ENCODE measurements around the gene MED16. TPM values are rescaled to one million over a fixed set of nuclear protein-coding genes. Genes with fewer than 3 reads are reported as not detected.
"Not testable (repeated sequence)": the region's sequence is repeated elsewhere in the genome, so short reads cannot be mapped to it uniquely, and the experiment has no call there.

The MED16 gene
- total and polyA plus RNA-seq, 4 donors = 20.3 to 66.1 (median 38.5) TPM

GRCh38 chr19:858868-859843 is 33.8 kb downstream of the MED16 start, which contains the start of gene CFD:
Gene CFD (plus strand): TSS chr19:859664. CDS start chr19:859690, 26 bp downstream.
- DNase-seq (ENCODE audit: low read depth in 4 of 6, low spot score in 6 of 6) = no peak
- H3K4me1 ChIP-seq (ENCODE audit: control insufficient read depth, insufficient read depth, low read length) = peaks cover 10% of the 10 kb centered on the region
- H3K27ac ChIP-seq (ENCODE audit: low read depth, low read length) = no peak within 1 kb of the TSS
- H3K27me3 ChIP-seq (ENCODE audit: control insufficient read depth, insufficient read depth, low read length) = peaks cover 40% of the 10 kb centered on the region
- H3K4me3 ChIP-seq (ENCODE audit: low read depth, low read length) = no peak within 1 kb of the TSS
- peaks cover 3% of the 10 kb centered on the region for H3K36me3 ChIP-seq (ENCODE audit: control insufficient read depth, insufficient read depth, low read length)
- 46% methylated on average over 17 of the region's 24 CpGs for WGBS (ENCODE audit: insufficient coverage)
- H3K9me3 ChIP-seq (ENCODE audit: control insufficient read depth, insufficient read depth, low read length) = no peaks in the 10 kb centered on the region

DNA sequence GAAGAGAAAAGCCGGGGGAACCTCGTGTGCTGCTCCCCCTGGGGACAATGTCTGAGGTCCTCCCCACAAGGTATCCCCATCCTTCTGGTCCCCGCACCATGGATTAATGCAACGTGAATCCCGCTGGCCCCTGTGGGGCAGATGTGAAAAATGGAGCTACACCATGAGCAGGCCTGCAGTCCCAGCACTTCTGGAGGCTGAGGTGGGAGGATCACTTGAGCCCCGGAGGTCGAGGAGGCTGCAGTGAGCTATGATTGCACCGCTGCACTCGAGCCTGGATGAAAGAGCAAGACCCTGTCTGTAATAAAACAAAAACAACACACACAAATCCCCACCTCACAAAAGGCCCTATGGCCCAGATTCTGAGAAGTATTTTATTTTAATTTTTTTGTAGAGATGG is 34.7 kb downstream of the MED16 start:
- H3K27ac ChIP-seq (ENCODE audit: low read depth, low read length) = no peak overlapping the region
- no peak overlapping the region for H3K4me3 ChIP-seq (ENCODE audit: low read depth, low read length)
- no peak for DNase-seq (ENCODE audit: low read depth in 4 of 6, low spot score in 6 of 6)
- WGBS (ENCODE audit: insufficient coverage) = 49% methylated on average over 2 of the region's 9 CpGs
- no peaks in the 10 kb centered on the region for H3K36me3 ChIP-seq (ENCODE audit: control insufficient read depth, insufficient read depth, low read length)
- peaks cover 38% of the 10 kb centered on the region for H3K27me3 ChIP-seq (ENCODE audit: control insufficient read depth, insufficient read depth, low read length)
- peaks cover 10% of the 10 kb centered on the region for H3K4me1 ChIP-seq (ENCODE audit: control insufficient read depth, insufficient read depth, low read length)
- H3K9me3 ChIP-seq (ENCODE audit: control insufficient read depth, insufficient read depth, low read length) = no peaks in the 10 kb centered on the region

DNA sequence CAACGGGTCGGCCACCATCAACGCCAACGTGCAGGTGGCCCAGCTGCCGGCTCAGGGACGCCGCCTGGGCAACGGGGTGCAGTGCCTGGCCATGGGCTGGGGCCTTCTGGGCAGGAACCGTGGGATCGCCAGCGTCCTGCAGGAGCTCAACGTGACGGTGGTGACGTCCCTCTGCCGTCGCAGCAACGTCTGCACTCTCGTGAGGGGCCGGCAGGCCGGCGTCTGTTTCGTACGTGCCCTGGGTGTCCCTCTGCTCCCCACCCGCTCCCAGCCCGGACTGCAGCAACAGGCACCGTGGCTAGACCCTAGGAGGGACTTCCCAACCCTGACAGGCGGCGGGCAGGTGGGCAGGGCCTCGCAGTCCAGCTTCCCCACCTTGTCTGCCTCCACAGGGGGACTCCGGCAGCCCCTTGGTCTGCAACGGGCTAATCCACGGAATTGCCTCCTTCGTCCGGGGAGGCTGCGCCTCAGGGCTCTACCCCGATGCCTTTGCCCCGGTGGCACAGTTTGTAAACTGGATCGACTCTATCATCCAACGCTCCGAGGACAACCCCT is 37.3 kb downstream of the MED16 start:
- Histone ChIP-seq H3K36me3 (ENCODE audit: control insufficient read depth, insufficient read depth, low read length) (no peaks in the 10 kb centered on the region), H3K4me1 (ENCODE audit: control insufficient read depth, insufficient read depth, low read length) (peaks cover 6% of the 10 kb centered on the region), H3K27ac (ENCODE audit: low read depth, low read length) (no peak overlapping the region), H3K4me3 (ENCODE audit: low read depth, low read length) (no peak overlapping the region), H3K9me3 (ENCODE audit: control insufficient read depth, insufficient read depth, low read length) (no peaks in the 10 kb centered on the region), H3K27me3 (ENCODE audit: control insufficient read depth, insufficient read depth, low read length) (peaks cover 33% of the 10 kb centered on the region)
- DNase-seq (ENCODE audit: low read depth in 4 of 6, low spot score in 6 of 6) = no peak
- 73% methylated on average over 40 of the region's 40 CpGs for WGBS (ENCODE audit: insufficient coverage)

DNA sequence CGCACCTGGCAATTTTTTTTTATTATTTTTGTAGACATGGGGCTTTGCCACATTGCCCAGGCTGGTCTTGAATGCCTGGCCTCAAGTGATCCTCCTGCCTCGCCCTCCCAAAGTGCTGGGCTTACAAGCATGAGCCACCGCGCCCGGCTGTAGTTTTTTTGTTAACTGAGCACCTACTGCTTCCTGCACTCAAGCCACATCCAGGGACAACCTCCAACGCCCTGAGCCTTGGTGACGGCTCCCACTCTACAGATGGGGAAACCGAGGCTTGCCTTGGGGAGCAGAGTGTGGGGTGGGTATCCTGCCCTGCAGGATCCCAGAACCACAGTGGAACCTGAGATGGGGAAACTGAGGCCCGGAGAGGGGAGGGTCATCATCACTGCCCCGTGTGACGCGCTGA is 37.8 kb downstream of the MED16 start:
- 87% methylated on average over 9 of the region's 12 CpGs for WGBS (ENCODE audit: insufficient coverage)
- H3K9me3 ChIP-seq (ENCODE audit: control insufficient read depth, insufficient read depth, low read length) = no peaks in the 10 kb centered on the region
- H3K4me3 ChIP-seq (ENCODE audit: low read depth, low read length) = no peak overlapping the region
- no peak overlapping the region for H3K27ac ChIP-seq (ENCODE audit: low read depth, low read length)
- DNase-seq (ENCODE audit: low read depth in 4 of 6, low spot score in 6 of 6) = no peak
- peaks cover 30% of the 10 kb centered on the region for H3K27me3 ChIP-seq (ENCODE audit: control insufficient read depth, insufficient read depth, low read length)
- peaks cover 10% of the 10 kb centered on the region for H3K4me1 ChIP-seq (ENCODE audit: control insufficient read depth, insufficient read depth, low read length)
- no peaks in the 10 kb centered on the region for H3K36me3 ChIP-seq (ENCODE audit: control insufficient read depth, insufficient read depth, low read length)

GRCh38 chr19:854549-854948 is 38.4 kb downstream of the MED16 start:
- no peak overlapping the region for H3K4me3 ChIP-seq (ENCODE audit: low read depth, low read length)
- H3K27ac ChIP-seq (ENCODE audit: low read depth, low read length) = no peak overlapping the region
- peaks cover 24% of the 10 kb centered on the region for H3K27me3 ChIP-seq (ENCODE audit: control insufficient read depth, insufficient read depth, low read length)
- WGBS (ENCODE audit: insufficient coverage) = 100% methylated on average over 3 of the region's 6 CpGs
- no peaks in the 10 kb centered on the region for H3K9me3 ChIP-seq (ENCODE audit: control insufficient read depth, insufficient read depth, low read length)
- no peaks in the 10 kb centered on the region for H3K36me3 ChIP-seq (ENCODE audit: control insufficient read depth, insufficient read depth, low read length)
- DNase-seq (ENCODE audit: low read depth in 4 of 6, low spot score in 6 of 6) = no peak
- H3K4me1 ChIP-seq (ENCODE audit: control insufficient read depth, insufficient read depth, low read length) = peaks cover 10% of the 10 kb centered on the region

- not testable (repeated sequence) for H3K36me3 ChIP-seq (ENCODE audit: control insufficient read depth, insufficient read depth, low read length); H3K4me1 ChIP-seq (ENCODE audit: control insufficient read depth, insufficient read depth, low read length); H3K27ac ChIP-seq (ENCODE audit: low read depth, low read length); H3K4me3 ChIP-seq (ENCODE audit: low read depth, low read length); DNase-seq (ENCODE audit: low read depth in 4 of 6, low spot score in 6 of 6); H3K9me3 ChIP-seq (ENCODE audit: control insufficient read depth, insufficient read depth, low read length)
- H3K27me3 ChIP-seq (ENCODE audit: control insufficient read depth, insufficient read depth, low read length) = peaks cover 15% of the 10 kb centered on the region
- WGBS (ENCODE audit: insufficient coverage) = 100% methylated on average over 1 of the region's 17 CpGs
These were observed 39.3 kb downstream of the MED16 start for GRCh38 chr19:853614-854220.

DNA sequence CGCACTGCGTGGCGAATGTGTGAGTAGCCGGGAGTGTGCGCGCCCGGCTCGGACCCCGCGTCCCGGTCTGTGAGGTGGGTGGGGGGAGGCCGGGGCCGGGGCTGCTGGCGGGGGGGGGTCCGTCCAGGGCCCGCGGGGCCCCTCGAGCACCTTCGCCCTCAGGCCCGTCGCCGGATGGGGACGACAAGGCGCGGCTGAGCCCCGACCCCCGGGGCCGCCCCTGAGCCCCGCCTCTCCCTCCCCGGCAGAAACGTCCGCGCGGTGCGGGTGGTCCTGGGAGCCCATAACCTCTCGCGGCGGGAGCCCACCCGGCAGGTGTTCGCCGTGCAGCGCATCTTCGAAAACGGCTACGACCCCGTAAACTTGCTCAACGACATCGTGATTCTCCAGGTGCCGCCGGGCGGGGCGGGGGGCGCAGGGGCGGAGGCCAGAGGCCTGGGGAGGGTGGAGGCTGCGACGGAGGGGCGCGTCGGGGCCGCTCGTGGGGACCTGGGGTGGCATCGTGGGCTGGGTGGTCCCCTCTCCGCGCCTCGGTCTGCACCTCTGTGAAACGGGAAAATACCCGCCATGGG is 39.9 kb downstream of the MED16 start:
- WGBS (ENCODE audit: insufficient coverage) = 18% methylated on average over 58 of the region's 67 CpGs
- Histone ChIP-seq H3K27ac (ENCODE audit: low read depth, low read length) (no peak overlapping the region), H3K36me3 (ENCODE audit: control insufficient read depth, insufficient read depth, low read length) (no peaks in the 10 kb centered on the region), H3K4me3 (ENCODE audit: low read depth, low read length) (no peak overlapping the region), H3K9me3 (ENCODE audit: control insufficient read depth, insufficient read depth, low read length) (no peaks in the 10 kb centered on the region), H3K27me3 (ENCODE audit: control insufficient read depth, insufficient read depth, low read length) (peaks cover 14% of the 10 kb centered on the region), H3K4me1 (ENCODE audit: control insufficient read depth, insufficient read depth, low read length) (peaks cover 8% of the 10 kb centered on the region)
- DNase-seq (ENCODE audit: low read depth in 4 of 6, low spot score in 6 of 6) = no peak

GRCh38 chr19:852136-853013 is 40.6 kb downstream of the MED16 start, which contains the start of gene ELANE:
Gene ELANE (plus strand): TSS chr19:852303. CDS start chr19:852329, 26 bp downstream.
- H3K27ac ChIP-seq (ENCODE audit: low read depth, low read length) = no peak within 1 kb of the TSS
- H3K4me1 ChIP-seq (ENCODE audit: control insufficient read depth, insufficient read depth, low read length) = peaks cover 12% of the 10 kb centered on the region
- peaks cover 20% of the 10 kb centered on the region for H3K27me3 ChIP-seq (ENCODE audit: control insufficient read depth, insufficient read depth, low read length)
- DNase-seq (ENCODE audit: low read depth in 4 of 6, low spot score in 6 of 6) = no peak
- H3K9me3 ChIP-seq (ENCODE audit: control insufficient read depth, insufficient read depth, low read length) = no peaks in the 10 kb centered on the region
- H3K36me3 ChIP-seq (ENCODE audit: control insufficient read depth, insufficient read depth, low read length) = no peaks in the 10 kb centered on the region
- no peak within 1 kb of the TSS for H3K4me3 ChIP-seq (ENCODE audit: low read depth, low read length)
- WGBS (ENCODE audit: insufficient coverage) = 57% methylated on average over 34 of the region's 55 CpGs

DNA sequence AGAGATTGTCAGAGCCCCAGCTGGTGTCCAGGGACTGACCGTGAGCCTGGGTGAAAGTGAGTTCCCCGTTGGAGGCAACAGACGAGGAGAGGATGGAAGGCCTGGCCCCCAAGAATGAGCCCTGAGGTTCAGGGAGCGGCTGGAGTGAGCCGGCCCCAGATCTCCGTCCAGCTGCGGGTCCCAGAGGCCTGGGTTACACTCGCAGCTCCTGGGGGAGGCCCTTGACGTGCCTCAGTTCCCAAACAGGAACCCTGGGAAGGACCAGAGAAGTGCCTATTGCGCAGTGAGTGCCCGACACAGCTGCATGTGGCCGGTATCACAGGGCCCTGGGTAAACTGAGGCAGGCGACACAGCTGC is 42.0 kb downstream of the MED16 start:
- Histone ChIP-seq H3K27ac (ENCODE audit: low read depth, low read length) (no peak overlapping the region), H3K36me3 (ENCODE audit: control insufficient read depth, insufficient read depth, low read length) (no peaks in the 10 kb centered on the region), H3K27me3 (ENCODE audit: control insufficient read depth, insufficient read depth, low read length) (peaks cover 29% of the 10 kb centered on the region), H3K4me1 (ENCODE audit: control insufficient read depth, insufficient read depth, low read length) (peaks cover 12% of the 10 kb centered on the region), H3K9me3 (ENCODE audit: control insufficient read depth, insufficient read depth, low read length) (no peaks in the 10 kb centered on the region), H3K4me3 (ENCODE audit: low read depth, low read length) (no peak overlapping the region)
- WGBS (ENCODE audit: insufficient coverage) = 56% methylated on average over 13 of the region's 13 CpGs
- DNase-seq (ENCODE audit: low read depth in 4 of 6, low spot score in 6 of 6) = no peak

Data from spinal cord (tissue), 10 donors.